Testis (tissue), 2 donors: ENCODE measurements around the gene ROR2.

Source experiments
- CTCF ChIP-seq, 3 experiments: fragments of 450-650 bp in 2 of 3; fragments of 200-600 bp in 1 of 3; sonication (generic) in 1 of 3; IDR thresholded peaks; one replicate each; pipeline ENCODE4 v1.5.1; 2016 to 2019; ENCODE audit warnings: antibody characterized with exemption in 3 of 3, mild to moderate bottlenecking in 2 of 3, moderate library complexity in 1 of 3
- POLR2A ChIP-seq: fragments of 450-650 bp; IDR thresholded peaks from one replicate; pipeline ENCODE4 v1.6.1; 2017; ENCODE audit warnings: antibody characterized with exemption, mild to moderate bottlenecking, moderate library complexity

GRCh38 chr9:91967259-91967658, 17.2 kb upstream of the ROR2 start:
- no peak for TF ChIP-seq CTCF (IDR thresholded peaks at IDR 0.05)
- no peak for TF ChIP-seq POLR2A
